Measurements from ENCODE around the gene PRR29.

The PRR29 gene

DNA sequence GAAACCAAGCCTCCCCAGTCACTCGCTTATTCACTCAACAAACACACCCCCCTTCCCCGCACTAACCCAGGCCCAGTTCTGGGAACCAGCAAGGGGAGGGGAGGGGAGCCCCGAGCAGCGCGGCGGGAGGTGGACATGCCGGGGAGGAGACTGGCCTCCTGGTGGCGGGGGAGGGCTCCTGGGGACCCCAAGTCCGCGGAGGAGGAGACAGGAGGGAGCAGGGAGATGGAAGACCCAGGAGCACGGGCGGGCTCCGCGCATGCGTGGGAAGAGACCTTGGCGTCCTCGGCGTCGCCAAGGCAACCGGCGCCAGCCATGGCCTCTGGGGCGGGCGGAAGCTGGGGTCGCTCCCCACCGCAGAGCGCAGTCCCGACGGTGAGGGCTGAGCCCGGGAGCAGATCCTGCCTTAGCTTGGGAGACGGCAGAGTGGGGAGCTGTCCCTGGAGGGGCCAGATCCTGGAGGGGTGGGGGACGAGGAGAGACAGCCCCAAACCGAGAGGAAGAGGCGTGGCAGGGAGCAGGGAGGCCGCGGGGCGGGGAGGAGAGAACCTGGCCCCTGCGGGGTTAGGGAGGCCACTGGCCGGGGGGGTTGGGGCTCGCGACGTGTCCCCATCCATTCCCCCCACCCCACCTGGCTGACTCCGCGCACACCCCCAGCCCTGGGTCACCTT lies at the start of gene PRR29:
Gene PRR29, plus strand, starts transcription at position 302 of the 671 bp plus-strand sequence. Its CDS starts 14 bp downstream, at position 316.
- peak; percentile 80 for DNase-seq

DNA sequence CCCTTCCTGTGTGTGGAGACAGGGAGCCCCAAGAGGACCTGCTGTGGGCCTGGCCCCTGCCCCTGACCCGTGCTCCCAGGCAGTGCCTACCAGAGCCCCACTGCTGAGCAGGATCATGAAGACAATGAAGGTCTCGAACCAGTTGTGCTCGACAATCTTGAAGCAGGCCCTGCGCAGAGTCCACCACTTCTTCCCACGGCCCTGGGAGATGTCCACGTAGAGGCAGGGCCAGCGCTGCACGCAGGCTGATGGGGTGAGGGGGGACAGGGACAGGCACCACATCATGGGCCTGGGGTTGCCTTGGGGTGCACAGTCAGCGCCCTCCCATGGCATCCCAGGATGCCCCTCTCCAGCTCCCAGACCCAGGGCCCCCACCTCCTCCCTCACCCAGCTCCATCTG lies 49.6 kb upstream of the PRR29 start:
- no peak for DNase-seq

DNA sequence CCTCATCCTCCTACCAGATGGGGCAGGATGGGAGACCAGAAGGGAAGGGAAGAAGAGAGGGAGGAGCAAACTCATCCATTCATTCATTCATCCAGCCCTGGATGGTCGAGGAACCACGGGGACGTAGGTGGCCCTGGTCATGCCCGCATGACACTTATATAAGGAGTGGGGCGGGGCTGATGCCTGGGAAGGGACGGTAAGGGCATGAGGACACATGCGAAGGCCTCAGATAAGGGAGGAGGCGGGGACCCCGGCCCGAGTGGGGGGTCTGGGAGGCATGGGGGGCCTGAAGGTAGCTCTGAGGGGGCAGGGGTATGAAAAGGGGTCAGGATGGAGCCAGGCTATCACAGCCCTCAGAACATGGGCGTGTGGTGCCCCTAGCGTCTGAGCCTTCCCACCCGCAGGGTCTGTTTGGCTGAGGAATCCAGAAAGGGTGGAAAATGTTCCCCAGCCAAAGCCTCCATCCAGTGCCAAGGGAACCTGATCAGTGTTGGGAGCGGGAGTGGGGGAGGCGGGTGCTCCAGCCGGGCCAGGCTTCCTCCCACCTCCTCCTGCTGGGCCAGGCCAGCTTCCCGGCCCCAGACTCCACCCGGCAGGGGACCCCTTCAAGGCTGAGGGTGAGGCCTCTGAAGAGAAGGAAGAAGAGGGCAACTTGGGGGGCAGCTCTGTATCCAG lies 48.4 kb upstream of the PRR29 start:
- DNase-seq, result no peak

DNA sequence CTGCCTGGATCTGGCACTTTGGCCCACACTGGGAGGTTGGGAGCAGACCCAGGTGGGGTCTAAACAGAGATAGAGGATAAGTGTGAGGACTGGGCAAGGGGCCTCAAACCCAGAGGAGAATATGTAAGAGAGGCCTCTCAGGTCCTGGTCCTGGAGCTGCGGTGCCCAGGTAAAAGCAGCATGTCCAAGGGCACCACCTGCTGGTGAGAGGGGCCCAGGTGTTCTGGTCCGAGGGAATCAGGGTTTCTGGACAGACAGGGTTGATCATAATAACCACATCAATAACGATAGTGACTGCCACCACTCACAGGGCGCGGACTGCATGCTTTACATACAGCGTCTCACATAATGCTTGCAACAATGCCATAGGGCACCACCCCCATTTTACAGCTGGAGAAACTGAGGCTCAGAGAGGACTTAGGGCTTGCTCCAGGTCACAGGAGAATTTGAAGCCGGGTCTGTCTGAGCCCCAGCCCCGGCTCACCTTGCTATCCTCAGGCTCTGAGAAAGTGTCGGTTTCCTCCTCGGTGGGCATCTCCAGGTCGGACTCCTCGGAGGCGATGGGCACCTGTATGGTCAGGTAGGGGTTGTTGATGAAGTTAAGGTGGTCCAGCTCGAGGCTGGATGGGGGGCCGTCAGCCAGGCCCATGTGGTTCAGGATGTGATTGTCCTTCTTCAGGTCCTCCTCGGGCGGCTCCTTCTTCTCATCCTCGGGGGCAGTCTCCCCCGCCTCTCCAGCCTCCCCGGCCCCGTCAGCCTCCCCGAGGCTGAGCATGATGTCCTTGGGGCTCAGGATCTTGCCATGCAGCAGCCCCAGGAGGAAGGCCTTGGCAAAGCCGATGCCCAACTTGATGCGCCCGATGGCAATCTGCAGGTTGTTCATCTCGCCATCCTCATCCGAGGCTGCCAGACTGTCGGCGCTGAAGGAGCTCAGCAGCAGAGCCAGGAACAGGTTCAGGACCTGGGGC lies 46.9 kb upstream of the PRR29 start:
- peak; percentile 38 for DNase-seq

DNA sequence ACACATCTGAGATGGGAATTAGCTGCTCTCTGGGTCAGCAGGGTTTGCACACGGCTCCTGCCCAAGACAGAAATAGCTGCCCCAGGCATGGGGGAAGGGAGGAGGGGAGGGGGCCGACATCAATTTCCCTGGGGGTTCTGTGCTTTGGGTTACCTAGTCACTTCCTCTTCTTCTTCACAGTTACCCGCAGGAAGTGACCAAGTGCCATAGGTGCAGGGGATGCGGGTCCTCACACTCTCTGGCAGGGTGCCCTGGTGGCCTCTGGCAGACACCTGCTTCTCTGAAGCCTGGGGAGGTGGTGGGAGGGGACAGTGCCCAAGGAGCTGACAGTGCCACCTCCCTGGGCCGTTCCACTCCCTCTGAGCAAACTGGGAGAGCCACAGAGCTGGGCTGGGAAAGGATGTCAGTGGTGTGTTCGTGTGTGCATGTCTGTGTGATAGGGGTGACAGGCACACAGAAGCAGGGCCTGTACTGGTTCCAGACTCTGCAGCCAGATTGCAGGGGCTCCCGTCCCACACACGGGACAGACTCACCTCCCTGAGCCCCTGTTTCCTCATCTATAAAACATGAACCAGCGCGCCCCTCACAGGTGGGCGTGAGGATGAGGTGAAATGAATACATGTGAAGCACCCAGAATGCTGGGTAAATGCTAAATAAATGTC lies 43.6 kb upstream of the PRR29 start:
- peak; percentile 47 for DNase-seq

DNA sequence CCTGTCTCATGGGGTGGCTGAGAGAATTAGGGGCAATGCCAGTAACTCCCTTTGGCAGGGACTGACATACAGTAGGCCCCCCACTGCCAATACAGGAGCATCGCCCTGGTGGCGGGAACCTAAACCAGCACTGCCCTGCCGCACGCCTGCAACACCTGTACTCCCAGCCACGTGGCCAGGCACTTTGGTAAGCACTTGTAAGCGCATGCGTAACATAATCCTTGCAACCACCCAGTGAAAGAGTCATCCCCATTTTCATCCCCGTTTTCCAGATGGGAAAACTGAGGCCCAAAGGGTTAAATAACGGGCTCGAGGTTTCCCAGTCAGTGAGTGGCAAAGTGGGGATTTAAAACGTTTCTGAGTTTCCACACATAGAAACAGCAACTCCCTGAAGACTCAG lies 42.9 kb upstream of the PRR29 start:
- no peak for DNase-seq

DNA sequence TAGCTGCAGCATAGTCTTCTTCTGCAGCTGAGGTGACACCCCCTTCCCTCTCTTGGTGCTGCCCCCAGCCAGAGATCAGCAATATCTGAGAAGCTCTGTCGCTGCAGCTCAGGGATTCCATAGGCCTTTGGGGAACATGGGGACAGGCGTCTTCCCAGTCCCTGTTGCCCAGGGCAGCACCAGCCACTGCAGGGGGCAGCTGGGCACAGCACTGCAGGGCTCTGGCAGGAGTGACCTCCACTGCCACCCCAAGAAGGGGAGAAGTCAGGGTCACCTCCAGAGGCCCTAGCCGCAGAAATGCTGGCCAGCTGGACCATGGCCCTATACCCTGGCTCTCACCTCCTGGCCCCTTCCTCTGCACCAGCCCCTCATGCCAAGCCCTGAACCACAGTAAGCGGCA lies 42.4 kb upstream of the PRR29 start:
- no peak for DNase-seq

DNA sequence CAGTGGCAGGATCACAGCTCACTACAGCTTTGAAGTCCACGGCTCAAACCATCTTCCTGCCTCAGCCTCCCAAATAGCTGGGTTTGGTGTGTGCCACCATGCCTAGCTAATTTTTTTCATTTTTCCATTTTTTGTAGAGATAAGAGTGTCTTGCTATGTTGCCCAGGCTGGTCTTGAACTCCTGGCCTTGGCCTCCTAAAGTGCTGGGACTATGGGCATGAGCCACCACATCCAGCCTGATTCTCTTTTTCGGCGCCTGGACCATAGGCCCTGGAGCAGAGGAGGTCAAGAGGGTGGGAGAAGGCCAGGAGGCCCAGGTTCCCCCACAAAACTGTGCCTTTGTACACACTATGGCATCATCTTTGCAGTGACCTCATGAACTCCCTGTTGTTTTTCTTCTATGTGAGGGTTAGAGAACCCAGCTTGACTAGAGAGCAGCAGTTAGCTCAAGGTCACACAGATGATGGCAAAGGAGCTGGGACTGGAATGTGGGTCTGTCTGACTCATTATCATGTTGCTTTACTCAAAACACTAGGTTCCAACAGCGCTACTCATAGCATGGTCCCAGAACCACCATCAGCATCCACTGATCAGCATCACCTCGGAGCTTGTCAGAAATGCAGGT lies 41.7 kb upstream of the PRR29 start:
- no peak for DNase-seq

DNA sequence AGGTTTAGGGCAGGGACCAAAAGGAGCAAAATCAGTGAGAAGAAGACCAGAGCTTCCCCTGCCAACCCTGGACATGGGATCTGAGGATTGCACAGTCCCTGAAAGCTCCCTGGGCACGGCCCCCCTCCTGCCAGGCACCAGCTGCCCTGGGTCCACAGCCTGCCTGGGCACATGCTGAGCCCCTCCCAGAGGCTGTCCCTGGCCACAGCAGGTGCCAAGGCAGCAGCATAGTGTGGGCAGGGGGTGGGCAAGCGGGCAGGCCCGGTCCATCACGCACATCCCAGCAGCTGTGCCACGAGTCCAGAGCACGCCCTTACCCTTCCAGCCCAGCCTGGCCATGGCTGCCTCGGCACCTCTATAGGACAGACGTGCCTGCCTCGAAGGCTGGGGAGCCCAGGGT lies 38.1 kb upstream of the PRR29 start:
- DNase-seq, result no peak

DNA sequence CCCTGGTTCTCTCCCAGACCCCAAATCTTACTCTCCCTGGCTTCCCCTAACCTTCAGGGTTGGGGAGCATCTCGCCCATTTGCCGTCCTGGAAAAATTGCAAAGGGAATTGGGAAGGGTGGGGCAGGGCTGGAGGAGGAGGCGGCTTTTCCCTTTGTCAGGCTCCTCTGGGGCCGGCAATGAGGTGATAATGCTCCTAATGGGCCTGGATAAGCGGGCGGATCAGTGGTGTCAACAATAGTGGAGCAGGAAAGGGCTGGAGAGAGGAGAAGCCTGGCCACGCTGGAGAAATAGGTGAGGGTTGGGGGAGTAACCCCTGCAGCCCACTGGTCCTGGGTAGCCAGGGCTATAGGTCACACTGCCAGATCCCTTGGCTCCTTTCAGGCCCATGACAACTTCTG lies 37.7 kb upstream of the PRR29 start:
- DNase-seq, result no peak

DNA sequence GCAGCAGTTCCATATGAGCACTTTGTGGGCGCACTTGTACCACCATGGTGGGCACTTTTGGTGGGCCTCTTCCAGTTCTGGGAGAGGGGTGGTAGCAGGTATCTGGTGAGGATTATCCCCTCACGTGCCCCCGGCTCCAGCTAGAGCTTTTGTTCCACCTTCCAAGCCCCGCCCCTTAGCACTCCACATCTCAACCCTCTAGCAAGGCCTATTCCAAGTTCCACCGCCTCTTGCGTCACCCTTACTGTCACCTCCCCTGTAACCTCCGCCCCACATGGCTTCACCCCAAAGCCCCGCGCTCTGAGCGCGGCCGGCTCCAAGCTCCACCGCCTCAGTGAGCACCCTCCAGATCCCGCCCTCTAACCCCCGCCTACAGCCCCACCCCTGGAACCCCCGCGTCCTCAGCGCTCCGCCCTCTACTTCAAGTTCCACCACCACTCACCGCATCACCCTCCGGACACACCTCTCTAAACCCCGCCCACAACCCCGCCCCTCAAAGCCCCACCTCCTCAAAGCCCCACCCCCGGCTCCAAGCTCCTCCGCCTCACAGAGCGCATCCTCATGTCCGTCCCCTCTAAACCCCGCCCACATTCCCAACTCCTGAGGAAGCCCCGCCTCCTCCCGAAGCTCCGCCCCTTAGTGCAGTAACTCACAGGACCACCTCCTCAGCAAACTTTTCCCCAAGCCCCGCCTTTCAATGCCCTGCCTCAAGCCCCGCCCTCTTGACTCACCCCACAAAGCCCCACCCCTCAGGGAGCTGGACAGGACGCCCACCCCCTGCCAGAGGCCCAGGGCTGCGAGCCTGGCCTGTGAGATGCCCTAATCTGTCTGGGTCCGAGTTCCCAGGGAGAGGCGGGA lies 36.6 kb upstream of the PRR29 start:
- DNase-seq, result peak; percentile 70

DNA sequence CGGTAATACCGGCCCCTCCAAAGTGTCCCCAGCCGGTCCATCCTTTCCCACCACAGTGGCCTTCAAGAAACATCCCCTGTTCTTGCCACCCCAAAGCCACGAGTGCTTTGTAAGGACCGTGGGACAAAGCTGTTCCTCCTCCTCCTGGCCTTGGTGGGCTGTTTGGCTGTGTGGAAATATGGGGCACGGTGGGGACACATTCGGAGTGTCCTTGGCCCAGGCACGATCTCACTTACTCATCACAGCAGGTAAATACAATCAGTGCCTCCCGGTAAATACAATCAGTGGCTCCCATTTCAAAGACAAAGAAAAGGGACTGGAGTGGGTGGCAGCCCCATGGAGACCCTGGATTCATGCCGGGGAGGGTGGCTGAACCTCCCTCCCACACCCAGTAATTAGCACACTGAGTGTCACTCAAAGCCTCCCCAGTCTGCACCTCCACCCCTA lies 35.8 kb upstream of the PRR29 start:
- DNase-seq, result no peak

DNA sequence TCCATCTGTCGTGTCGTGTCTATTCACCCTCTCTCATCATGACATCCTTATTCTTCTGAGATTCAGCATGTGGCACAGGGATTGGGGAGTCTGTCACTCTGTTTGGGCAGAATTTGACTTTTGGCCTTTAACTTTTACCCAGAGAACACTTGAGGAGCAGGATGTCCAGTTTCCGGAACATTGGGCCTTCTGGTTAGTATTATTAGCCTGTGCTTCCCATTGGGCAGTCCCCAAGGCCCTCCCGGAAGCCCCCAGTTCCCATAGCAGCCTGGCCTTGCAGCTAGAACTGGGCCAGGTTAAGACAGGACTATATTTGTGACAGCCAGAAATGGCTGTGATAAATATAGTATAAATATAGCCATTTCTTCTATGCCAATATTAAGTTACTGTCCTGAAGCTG lies 35.0 kb upstream of the PRR29 start:
- no peak for DNase-seq

DNA sequence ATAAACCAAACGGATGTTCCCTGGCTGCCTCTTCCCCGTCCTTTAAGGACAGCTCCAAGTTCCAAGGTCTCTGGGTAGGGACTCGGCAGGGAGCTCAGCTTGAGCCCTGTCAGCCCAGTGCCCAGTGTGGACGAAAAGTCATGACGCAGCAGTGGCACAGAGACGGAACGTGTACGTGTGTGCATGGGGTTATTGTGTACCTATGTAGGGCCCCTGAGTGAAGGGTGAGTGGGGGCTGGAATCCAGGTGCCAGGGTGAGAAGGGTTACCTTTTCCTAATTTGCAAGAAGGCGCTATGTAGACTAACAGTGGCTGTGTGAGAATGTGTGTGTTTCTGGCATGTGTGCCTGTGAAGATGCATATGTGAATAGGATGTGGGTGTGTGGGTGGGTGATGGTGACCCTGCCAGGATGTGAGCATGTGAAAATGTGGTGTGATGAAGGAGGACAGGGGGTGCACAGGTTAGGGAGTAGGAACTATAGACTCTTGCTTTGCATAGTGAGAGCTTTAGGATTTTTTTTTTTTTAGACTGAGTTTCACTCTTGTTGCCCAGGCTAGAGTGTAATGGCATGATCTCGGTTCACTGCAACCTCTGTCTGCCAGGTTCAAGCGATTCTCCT lies 31.4 kb upstream of the PRR29 start:
- peak; percentile 40 for DNase-seq

DNA sequence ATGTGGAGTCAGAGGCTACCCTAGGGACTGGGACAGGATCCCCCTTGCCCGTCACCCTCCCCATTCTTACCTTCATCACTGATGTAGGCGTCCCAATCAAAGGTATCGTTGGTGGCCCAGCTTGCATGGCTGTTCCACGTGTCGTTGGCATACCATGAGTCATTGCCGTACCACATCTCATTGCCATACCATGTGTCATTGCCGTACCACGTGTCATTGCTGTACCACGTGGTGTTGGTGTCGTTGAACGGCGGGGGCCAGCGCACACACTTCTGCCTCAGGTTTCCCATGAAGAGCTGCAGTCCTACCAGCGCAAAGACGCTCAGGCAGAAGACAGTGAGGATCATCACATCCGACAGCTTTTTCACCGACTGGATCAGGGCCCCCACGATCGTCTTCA lies 30.2 kb upstream of the PRR29 start:
- peak; percentile 56 for DNase-seq

DNA sequence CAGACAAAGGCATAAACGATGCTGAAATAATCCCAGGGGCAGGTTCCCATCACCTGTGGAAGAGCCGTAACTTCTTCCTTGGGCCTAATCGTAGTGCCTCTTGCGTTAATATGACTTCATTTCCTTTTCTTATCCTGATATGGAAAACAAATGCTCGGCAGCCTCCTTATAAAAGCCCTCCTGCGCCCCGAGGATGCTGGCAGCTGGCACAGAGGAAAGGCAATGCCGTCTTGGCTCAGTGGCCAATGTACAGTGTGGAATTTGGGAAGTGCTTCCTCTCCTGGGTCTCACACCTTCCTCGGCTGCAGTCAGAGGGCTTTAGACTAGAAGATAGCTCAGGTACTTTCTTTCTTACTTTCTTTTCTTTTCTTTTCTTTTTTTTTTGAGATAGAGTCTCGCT lies 28.9 kb upstream of the PRR29 start:
- no peak for DNase-seq

DNA sequence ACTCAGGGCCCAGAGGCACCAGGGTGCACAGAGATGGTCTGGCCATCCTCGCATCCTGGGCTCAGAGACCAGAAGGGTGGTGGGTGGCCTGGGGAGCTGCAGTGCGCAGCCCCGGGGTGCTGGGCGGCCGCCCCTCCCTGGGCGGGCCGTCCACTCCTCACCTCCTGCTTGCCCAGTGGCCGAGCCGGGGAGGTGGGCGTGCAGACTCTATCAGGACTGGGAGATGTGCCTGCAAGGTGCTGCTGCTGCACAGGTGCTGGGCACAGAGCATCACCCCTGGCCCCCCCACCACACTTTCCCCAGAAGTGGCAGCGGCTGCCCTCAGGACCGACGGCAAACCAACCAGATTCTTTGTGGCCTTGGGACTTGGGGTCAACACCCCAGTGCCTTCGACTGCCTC lies 25.4 kb upstream of the PRR29 start, which contains the start of gene SCN4A:
Gene SCN4A, minus strand, starts transcription at position 123 of the 400 bp plus-strand sequence. Its CDS starts 77 bp downstream, at position 46.
- no peak for DNase-seq

DNA sequence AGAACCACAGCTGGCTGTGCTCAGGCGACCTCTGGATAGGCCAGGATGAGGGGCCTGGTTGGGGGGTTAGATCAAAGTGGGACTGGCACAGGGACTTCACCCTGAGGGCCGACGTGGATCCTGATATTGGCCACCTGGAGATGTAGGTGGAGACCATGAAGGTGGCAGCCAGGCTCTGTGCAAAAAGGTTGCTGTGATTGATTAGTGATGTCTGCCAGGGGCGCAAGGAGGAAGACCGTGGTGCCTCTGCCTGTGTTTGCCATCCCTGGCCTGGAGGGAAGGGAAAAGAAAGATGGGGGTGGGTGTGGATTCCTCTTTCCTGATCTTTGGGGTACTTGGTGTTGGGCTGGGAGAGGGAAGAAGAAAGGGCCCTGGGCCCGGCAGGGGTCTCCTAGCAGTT lies 24.9 kb upstream of the PRR29 start:
- no peak for DNase-seq

DNA sequence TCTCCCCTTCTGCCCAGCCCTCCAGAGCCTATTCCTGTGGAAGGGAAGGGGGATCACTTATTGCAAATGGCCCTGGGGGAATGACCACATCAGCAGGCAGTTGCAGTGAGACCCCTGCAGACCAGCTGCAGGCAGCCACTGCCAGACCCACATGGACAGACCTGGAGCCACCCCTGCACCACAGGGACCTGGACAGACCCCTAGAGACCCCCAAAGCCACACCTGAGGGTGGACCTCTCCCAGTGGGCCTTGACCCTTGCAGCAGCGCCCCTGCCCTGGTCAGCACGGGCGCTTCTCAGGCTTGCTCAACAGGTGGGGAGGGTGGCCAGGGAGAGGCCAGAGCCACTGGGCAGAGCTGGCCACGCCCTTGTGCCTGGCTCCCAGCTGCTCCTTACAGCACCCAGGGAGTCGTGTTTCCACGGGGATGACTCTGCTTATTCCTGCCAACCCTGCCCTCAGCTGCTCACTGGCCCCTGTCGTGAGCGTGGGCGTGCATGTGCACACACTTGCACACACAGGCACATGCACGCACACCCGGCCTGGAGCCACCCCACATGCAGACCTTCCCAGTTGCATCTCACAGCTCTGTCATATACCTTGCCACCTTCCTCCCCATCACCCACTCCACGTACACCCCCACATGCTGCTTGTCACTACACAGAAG lies 24.1 kb upstream of the PRR29 start:
- no peak for DNase-seq

DNA sequence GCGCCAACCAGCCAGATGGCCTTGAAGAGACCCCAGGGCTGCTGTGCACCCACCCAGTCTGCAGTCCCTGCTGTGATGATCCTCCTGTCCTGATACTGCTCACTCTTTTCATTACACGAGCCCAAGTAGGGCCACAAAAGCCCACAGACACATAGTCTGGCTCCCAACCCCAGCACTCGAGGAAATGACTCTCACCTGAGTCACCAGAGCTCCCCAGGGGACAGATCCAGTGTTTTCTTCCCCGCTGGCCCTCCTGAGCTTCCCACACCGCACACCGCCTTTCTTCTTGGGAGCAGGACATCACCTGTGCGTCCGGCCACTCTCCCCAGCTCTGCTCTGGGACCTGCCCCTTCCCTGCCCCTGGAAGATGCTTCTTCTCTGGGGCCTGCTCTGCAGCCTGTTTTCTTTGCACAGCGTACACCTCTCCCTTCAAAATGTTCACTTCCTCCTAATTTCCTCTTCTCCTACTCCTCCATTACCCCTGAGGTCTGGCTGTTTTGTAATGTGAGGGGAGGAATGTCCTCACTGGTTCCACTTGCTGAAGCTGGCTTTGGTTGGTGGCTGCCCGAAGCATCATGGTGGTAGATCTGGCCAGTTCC lies 23.5 kb upstream of the PRR29 start:
- DNase-seq, result no peak

Data from activated CD4-positive, alpha-beta T cell treated with anti-CD3 and anti-CD28 coated beads for 48 hours (primary cell).